Ramos (cell line): ENCODE measurements around the gene TESPA1.
"Not testable (repeated sequence)": the region's sequence is repeated elsewhere in the genome, so short reads cannot be mapped to it uniquely, and the experiment has no call there.

ENCODE experiments used
- in situ Hi-C: fragments of 300-500 bp; cut with MboI; formaldehyde crosslinking; loops from one replicate; pipeline ENCODE4 v1.14.3; 2022; ENCODE audit warnings: low sequenced_read_pairs; ENCODE audit not compliant: unreplicated experiment

Gene TESPA1

GRCh38 chr12:54954801-54955200 lies 29.8 kb downstream of the TESPA1 start:
- in situ Hi-C loops, result loop anchor here (25.0 kb wide), 1 partner anchor 218 kb away; no protein-coding TSS in a partner anchor

- in situ Hi-C loops, result loop anchor here (25.0 kb wide), 1 partner anchor 217 kb away; no protein-coding TSS in a partner anchor
Measured at GRCh38 chr12:54954228-54954627, 30.3 kb downstream of the TESPA1 start.

- in situ Hi-C loops, result loop anchor here (25.0 kb wide), 1 partner anchor 213 kb away; no protein-coding TSS in a partner anchor
Measured at GRCh38 chr12:54950071-54950727, 34.4 kb downstream of the TESPA1 start.

- in situ Hi-C loops, result no loop called here
Measured at GRCh38 chr12:54949073-54949711, 35.4 kb downstream of the TESPA1 start.

- in situ Hi-C loops, result no loop called here
Measured at GRCh38 chr12:54948171-54948570, 36.4 kb downstream of the TESPA1 start.

- in situ Hi-C loops, result no loop called here
Measured at GRCh38 chr12:54945082-54945481, 39.5 kb downstream of the TESPA1 start.

GRCh38 chr12:54943292-54943691 lies 41.3 kb downstream of the TESPA1 start:
- in situ Hi-C loops, result not testable (repeated sequence)

- in situ Hi-C loops, result no loop called here
Measured at GRCh38 chr12:54941659-54942058, 42.9 kb downstream of the TESPA1 start.

GRCh38 chr12:54940727-54941315 lies 43.7 kb downstream of the TESPA1 start:
- in situ Hi-C loops, result no loop called here

GRCh38 chr12:54937929-54938328 lies 46.6 kb downstream of the TESPA1 start:
- in situ Hi-C loops, result no loop called here

GRCh38 chr12:54937376-54937775 lies 47.2 kb downstream of the TESPA1 start:
- in situ Hi-C loops, result no loop called here

- in situ Hi-C loops, result no loop called here
Measured at GRCh38 chr12:54936736-54937135, 47.8 kb downstream of the TESPA1 start.

GRCh38 chr12:54935235-54935951 lies 49.2 kb downstream of the TESPA1 start:
- in situ Hi-C loops, result no loop called here

GRCh38 chr12:54934419-54934818 lies 50.1 kb downstream of the TESPA1 start:
- in situ Hi-C loops, result no loop called here

- in situ Hi-C loops, result no loop called here
Measured at GRCh38 chr12:54933376-54933775, 51.2 kb downstream of the TESPA1 start.

GRCh38 chr12:54932691-54933090 lies 51.9 kb downstream of the TESPA1 start:
- in situ Hi-C loops, result no loop called here

GRCh38 chr12:54932038-54932437 lies 52.5 kb downstream of the TESPA1 start:
- in situ Hi-C loops, result no loop called here

- in situ Hi-C loops, result no loop called here
Measured at GRCh38 chr12:54929998-54930397, 54.6 kb downstream of the TESPA1 start.

GRCh38 chr12:54926246-54926645 lies 58.3 kb downstream of the TESPA1 start:
- in situ Hi-C loops, result no loop called here

- in situ Hi-C loops, result no loop called here
Measured at GRCh38 chr12:54924972-54925707, 59.4 kb downstream of the TESPA1 start.
